HG02840 (cell line): ENCODE measurements around the gene IFNA5.
A peak's percentile ranks its signal among the peaks of the same experiment; 100 is the strongest.

Experiments used
- ATAC-seq: cut with Tn5 transposase; IDR thresholded peaks from one replicate; pipeline ENCODE4 v1.9.1; 2021; ENCODE audit warnings: mild to moderate bottlenecking, moderate library complexity, moderate number of reproducible peaks; ENCODE audit not compliant: unreplicated experiment, low FRiP score

IFNA5 gene

DNA sequence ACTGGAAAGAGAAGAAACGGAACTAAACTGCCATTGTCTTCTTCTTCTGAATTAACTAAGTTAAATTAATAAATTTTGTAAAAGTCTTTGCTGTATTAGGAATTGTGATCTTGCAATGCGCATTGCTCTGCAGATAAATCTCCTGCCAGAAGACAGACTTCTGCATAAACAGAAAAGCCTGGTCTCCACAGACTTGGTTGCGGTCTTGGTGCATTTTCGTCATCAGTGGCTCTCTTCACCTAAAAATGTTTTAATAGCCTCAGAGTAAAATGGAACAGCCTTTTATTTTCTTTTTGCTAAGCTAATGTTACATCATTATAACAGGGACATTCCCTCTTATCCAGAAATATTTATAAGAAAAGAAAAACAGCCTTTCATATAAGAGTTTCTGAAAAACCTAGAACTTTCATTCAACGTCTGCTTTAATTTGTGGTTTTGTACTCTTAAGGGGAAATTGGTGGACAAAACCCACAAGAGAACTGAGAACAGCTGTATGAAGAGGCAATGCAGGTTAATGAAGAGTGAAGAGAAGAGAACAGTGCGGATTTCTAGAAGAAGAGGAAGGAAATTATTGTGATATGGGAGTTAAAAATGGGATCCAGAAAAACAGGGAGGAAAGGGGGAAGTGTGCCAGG lies 10.1 kb downstream of the IFNA5 start:
- ATAC-seq: peak; percentile 74

DNA sequence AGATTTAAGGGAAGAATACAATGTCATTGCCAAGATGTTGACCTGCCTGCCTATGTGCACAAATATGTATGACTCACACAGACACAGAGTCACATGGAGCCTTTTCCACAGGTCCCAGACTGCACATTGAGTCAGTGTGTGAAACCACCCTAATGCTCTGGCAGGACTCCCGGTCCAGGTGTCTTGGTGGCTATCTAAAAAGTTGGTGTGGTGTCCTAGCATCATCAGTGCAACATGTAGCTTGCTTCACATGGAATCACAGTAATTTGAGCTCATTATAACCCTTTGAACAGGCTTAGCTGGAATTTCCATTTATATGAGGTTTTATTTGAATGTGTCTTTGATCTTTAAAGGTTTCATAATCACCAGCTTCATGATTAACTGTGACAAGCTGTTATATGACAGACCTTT lies 10.7 kb downstream of the IFNA5 start:
- no peak for ATAC-seq

DNA sequence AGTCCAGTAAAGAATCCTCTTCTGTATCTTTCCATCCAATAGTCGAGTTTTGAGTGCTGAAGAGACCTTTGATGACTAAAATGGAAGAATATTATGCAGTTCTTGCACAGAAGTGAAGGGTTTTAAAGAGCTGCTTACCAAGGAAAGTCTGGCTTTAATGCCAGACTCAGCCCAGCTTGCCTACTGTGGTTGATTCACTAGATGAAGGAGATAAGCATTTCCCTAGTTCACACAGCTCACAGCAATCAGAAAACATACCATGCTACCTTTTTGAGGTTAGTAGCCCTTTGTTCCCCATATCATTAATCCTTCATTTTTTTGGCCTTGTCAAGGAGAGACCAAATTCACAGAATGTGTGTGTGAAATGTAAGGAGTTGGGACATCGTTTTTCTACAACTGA lies 15.3 kb downstream of the IFNA5 start:
- no peak for ATAC-seq

DNA sequence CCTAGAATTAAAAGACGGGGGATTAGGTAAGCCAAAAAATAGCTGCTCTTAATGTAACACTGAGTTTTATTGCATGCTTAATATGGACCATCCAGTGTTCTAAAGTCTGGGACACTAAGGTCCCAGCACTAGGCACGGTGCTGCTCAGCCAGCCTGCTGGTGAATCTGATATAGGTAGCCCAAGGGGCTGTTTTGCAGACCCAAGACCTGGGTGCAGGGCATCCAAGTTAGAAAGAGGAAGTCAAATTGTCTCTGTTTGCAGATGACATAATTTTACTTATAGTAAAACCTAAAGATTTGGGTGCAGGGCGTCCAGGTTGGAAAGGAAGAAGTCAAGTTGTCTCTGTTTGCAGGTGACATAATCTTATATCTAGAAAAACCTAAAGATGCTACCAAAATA lies 17.8 kb downstream of the IFNA5 start:
- no peak for ATAC-seq

DNA sequence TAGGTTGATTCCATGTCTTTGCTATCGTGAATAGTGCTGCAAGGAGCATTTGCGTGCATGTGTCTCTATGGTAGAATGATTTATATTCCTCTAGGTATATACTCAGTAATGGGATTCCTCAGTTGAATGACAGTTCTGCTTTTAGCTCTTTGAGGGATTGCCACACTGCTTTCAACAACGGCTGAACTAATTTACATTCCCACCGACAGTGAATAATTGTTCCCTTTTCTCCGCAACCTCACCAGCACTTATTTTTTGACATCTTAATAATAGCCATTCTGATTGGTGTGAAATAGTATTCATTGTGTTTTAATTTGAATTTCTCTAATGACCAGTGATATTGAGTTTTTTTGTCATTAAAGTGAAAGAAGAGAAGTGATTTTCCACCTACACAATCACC lies 18.5 kb downstream of the IFNA5 start:
- ATAC-seq: no peak

DNA sequence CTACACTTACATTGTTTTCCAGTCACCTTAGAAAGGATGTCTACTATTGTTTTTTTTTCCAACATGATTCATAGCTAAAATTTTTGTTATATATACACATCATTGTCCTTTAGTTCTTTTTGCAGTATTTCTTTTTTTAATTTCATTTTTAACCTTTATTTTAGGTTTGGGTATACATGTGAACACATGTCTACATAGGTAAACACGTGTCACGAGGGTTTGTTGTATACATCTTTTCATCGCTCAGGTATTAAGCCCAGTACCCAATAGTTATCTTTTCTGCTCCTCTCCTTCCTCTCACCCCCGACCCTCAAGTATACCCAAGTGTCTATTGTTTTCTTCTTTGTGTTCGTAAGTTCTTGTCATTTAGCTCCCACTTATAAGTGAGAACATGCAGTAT lies 19.0 kb downstream of the IFNA5 start:
- no peak for ATAC-seq

DNA sequence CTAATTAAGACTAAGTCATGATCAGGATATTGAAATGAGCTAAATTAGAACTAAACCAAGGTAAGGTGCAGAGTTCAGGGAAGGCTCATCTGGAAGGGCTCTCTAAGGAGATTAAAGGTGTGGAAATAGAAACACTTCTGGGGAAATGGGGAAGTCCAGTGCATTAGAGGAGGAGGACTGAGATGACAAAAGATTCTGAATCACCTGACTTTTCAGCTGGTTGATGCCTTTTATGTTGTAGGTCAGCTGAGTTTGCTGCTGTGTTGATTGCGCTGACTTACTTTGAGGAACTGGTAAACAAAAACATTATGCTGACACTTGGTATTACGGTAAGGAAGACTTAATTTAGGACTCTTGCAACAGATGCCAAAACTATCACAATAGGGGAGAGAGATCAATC lies 23.8 kb downstream of the IFNA5 start:
- ATAC-seq: no peak

DNA sequence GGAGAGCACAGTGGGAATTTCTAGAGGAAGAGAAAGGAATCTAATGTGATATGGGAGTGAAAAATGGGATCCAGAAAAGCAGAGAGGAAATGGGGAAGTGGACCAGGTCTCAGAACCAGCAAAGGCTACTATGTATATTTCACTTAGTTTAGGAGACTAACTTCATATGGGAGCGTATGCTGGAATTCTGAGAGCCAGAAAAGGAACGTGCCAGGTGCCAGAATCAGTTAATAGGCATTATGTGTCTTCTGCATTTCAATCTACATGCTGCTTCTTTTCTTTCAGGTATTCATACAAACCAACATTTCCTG lies 36.8 kb downstream of the IFNA5 start:
- peak; percentile 10 for ATAC-seq

DNA sequence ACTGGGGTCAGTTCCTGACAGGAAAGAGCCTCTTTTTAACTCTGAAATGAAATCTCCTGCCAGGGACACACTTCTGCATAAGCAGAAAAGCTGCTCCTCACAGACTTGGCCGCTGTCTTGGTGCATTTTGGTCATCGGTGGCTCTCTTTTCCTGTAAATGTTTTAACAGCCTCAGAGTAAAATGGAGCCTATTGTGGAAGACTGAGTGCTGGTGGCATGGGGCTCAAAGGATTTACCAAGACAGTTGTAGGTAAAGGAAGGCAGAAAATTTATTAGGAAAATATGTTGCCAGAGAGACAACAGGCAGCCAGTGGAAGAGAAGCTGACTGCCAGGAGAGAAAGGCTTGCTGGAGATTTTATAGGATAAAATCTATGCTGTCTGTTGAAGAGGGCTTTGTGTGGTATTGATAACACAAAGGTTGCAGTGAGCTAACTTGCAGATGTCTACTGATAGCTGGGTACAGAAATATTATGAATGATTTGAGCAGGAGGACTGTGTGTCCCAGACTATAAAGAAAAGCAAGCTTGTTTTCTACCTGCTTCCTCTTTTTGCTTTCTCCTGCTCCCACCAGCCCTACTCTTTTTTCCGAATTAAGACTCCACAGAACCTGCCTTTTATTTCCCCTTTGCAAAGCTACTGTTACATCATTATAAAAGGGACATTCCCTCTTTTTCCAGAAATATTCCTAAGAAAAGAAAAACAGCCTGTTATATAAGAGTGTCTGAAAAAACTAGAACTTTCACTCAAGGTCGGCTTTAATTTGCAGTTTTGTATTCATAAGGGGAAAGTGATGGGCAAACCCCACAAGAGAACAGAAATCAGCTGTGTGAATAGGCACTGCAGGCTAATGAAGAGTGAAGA lies 37.4 kb downstream of the IFNA5 start:
- peak; percentile 54 for ATAC-seq

DNA sequence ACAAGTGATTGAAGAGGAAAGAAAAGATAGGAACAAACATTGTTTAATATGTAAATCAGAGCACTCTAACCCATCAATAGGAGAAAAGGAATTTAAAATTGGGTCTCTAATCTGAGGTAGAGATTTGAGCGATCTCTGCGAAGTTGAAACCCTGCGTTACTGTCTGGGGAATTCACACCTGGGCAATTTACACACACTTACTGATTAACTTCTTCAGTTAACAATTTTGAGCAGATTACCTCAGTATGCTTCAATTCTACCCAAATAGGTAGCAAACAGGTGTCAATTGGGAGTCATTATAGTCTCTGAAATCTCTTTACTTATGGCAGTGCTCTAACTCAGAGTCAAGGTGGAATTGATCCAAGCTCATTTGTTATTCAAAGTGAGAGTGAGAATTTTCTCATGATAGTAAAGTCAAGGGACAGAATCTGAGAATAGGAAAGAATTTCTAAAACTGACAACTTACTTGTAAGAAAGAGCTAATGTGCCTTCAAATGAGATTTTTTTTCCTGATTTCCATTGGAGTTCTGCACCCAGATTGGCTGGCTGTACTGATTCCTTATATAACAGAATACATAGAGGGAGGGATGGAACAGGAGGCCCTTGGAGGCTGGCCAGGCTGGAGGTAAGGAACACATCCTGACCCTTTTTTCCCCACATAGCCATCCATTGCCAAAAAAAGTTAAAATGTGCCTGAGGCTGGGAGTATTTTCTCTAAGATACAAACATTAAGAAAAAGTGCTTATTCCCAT lies 38.2 kb downstream of the IFNA5 start:
- ATAC-seq: peak; percentile 58

DNA sequence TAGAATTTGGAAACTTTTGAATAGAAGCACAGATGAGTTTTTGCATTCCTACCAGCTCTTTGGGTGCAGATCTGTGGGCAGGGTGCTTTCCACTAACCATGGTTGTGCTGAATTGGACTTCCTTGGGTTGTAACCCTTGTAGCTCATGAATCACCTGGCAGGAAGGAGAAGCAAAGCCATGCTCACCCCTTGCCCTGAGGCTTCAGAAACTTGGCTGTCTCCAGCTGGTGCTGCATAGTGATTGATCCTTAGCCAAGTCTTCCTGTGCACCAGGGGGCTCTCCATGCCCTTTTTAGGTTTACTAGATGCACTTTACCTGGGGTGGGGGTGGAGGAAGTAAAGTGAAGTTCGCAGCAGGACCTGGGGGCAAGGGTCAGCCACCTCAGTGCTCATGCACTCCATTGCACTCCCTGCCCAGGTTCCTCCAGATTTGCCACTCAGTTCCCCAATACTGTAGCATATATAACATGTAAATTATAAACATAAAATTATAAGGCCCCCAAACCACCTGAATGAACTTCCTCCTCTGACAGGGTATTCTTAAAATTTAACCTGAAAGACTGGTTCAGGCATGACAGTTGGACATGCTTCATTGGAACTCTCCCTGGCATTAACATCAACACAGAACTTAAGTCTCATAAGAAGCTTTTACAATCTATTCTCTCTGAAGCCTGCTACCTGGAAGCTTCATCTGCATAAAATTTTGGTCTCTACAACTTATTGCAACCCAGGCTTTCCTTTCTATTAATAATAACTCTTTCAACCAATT lies 39.5 kb downstream of the IFNA5 start:
- no peak for ATAC-seq

DNA sequence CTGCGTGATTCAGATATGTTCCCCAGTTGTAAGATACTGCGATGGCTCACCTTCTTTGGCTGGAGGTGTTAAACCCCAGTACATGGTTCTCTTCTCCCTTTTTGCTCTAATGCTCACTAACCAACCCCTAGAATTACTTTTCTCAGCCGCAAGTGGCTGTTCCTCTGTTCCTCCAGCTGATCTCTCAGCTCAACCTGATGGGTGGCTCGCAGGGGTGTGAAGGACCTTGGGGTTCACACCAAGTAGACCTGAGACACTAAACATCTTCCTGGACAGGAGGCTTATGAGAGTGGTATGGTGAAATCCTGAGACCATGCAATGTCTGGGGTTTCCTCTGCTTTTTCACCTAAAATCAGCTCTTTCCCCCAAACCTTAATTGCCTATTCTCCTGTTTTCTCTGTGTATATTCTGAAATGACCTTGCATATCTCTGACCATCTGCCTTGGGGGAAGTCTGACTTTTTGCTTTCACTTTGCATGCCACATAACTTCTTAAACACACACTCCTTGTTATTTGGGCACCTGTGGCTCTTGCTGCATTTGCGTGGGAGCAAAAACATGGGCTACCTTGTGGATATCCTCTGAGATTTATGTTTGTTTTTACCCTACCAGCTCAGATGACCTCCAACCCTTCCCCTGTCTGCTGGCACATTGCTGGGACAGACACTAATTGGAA lies 49.4 kb downstream of the IFNA5 start:
- ATAC-seq: no peak
